HT1080 (cell line): Measurements from ENCODE around the gene POU1F1. TPM values are rescaled to one million over a fixed set of nuclear protein-coding genes. Genes with fewer than 3 reads are reported as not detected.
A peak's percentile ranks its signal among the peaks of the same experiment; 100 is the strongest.
"Not testable (repeated sequence)": the region's sequence is repeated elsewhere in the genome, so short reads cannot be mapped to it uniquely, and the experiment has no call there.

ENCODE experiments used
- DNase-seq: peaks from one replicate; pipeline ENCODE4 v3.0.0-alpha.2; 2015; ENCODE audit warnings: low read depth
- polyA plus RNA-seq, 2 experiments: library from polyadenylated mRNA; depleted of rRNA; stranded (reverse); fragments of >200 nt; gene quantifications; 2 replicates each; pipeline ENCODE4 v1.2.3, GENCODE V29; 2015
- total RNA-seq: library from RNA; depleted of rRNA; stranded (reverse); fragments of >200 nt; shearing (Covaris generic); gene quantifications from 2 replicates; pipeline ENCODE4 v1.2.3, GENCODE V29; 2014; rRNA removed

The POU1F1 gene
- not detected in 2 replicates for total RNA-seq
- not detected in 2 replicates for polyA plus RNA-seq (2015; cell fraction: cytosol; rRNA removed)
- polyA plus RNA-seq (2015; cell fraction: nucleus; rRNA removed): not detected in 2 replicates

- DNase-seq: no peak
These were observed at the start of gene POU1F1 for GRCh38 chr3:87276484-87276883. Gene POU1F1 (minus strand): TSS chr3:87276584. CDS start chr3:87276462, 122 bp downstream.

- DNase-seq: no peak
These were observed 48.2 kb upstream of the POU1F1 start for GRCh38 chr3:87324609-87325008.

DNA sequence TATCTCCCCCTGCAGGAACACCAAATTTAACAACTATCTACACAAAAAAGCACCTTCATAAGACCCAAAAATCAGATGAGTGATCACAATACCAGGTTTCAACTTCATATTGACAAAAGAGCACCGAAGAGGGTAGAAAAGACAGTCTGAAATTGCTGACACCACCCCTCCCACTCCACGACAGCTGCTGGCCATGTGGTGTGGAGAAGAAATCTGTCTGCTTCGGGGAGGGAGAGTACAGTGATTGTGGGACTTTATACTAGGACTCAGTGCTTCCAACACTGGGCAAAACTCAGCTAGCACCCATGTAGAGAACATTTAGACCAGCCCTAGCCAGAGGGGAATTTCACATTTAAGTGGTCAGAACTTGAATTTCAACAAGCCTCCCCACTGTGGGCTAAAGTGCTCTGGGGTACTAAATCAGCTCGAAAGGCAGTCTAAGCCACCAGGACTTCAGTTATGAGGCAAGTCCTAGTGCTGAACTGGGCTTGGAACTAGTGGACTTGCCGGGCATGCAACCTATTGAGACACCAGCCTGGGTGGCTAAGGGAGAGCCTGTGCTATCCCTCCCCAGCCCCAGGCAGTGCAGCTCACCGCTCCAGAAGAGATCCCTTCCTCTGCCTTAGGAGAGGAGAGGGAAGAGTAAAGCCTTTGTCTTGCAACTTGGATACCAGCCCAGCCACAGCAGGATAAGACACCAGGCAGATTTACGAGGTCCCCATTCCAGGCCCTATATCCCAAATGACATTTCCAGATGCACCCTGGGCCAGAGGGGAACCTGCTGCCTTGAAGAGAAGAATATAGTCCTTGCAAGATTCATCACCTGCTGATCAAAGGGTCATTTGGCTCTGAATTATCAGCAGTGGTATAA is 44.6 kb upstream of the POU1F1 start:
- DNase-seq: peak; percentile 42

DNA sequence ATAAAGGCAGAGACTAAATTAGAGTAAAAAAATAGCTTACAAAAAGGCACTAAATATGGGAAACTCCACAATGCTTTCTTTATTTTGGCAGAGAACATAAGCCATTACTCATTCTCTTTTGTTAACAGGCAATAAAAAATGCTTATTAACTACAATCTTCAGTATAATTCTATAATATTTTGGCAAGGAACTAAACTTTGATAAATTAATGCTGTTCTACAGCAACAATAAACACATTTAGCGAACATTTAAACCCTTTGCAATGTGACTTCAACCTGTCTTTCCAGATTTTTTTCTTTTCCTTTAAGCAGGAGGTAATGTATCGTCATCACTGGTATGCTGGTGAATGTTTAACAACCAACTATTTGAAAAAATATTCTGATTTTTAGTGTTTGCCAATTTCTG is 42.2 kb upstream of the POU1F1 start:
- no peak for DNase-seq

GRCh38 chr3:87317779-87318178 is 41.4 kb upstream of the POU1F1 start:
- DNase-seq: no peak

GRCh38 chr3:87313641-87314040 is 37.3 kb upstream of the POU1F1 start:
- peak; percentile 13 for DNase-seq

GRCh38 chr3:87311309-87311708 is 34.9 kb upstream of the POU1F1 start:
- DNase-seq: peak; percentile 66

GRCh38 chr3:87309601-87310000 is 33.2 kb upstream of the POU1F1 start:
- DNase-seq: peak; percentile 53

GRCh38 chr3:87307805-87308204 is 31.4 kb upstream of the POU1F1 start:
- DNase-seq: no peak

DNA sequence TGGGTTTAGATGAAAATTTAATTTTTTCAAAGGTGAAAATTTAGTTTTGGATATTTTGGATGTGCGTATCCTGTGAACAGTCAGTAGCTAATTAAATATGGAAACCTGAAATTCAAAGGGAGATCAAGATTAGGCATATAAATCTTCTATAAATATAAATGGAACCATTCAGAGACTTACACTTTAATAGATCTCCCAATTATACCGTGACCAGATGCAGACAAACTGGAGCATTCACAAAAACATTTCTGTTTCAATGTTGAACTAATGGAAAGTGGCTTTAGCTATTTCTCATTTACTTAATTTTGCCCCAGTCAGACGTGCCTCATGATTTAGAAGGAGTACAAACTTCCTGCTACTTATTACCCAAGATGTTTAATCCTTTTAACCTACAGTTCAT is 29.1 kb upstream of the POU1F1 start:
- DNase-seq: no peak

DNA sequence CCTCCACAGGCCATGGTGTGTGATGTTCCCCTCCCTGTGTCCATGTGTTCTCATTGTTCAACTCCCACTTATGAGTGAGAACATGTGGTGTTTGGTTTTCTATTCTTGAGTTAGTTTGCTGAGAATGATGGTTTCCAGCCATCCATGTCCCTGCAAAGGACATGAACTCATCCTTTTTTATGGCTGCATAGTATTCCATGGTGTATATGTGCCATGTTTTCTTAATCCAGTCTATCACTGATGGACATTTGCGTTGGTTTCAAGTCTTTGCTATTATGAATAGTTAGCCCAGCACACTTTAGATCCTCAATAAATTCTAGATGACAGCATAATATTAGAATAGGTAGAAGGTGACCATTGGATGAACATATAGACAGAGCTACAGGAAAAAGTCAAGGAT is 28.6 kb upstream of the POU1F1 start:
- not testable (repeated sequence) for DNase-seq

GRCh38 chr3:87298111-87298718 is 21.8 kb upstream of the POU1F1 start:
- DNase-seq: peak; percentile 44

DNA sequence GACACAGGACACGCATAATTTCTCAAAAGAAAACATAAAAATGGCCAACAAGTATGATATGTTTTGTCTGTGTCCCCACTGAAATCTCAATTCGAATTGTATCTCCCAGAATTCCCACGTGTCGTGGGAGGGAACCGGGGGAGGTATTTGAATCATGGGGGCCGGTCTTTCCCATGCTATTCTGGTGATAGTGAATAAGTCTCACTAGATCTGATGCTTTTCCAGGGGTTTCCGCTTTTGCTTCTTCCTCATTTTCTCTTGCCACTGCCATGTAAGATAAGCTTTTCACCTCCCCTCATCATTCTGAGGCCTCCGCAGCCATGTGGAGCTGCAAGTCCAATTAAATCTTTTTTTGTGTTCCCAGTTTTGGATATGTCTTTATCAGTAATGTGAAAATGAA is 12.1 kb upstream of the POU1F1 start:
- DNase-seq: no peak

DNA sequence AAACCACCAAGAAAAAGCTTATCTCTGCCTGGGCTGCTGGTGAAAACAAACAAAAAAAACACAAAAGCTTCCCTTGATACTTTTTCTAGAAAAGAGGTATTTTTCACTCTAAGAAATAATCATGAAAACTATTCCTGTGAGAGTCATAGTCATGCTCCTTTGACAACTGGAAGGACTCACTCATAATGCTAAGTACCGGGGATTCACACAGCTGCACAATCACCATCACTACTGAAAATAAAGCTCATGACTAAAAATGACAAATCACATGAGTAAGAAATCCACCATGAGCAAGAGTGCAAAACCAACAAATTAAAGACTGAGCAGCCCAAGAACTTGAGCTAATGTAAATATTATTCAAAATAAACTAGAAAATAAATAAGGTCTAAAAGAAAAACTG is 10.6 kb upstream of the POU1F1 start:
- peak; percentile 66 for DNase-seq

- no peak for DNase-seq
These were observed 3.6 kb downstream of the POU1F1 start for GRCh38 chr3:87272718-87273341.

GRCh38 chr3:87270908-87271700 is 5.3 kb downstream of the POU1F1 start:
- DNase-seq: peak; percentile 52

DNA sequence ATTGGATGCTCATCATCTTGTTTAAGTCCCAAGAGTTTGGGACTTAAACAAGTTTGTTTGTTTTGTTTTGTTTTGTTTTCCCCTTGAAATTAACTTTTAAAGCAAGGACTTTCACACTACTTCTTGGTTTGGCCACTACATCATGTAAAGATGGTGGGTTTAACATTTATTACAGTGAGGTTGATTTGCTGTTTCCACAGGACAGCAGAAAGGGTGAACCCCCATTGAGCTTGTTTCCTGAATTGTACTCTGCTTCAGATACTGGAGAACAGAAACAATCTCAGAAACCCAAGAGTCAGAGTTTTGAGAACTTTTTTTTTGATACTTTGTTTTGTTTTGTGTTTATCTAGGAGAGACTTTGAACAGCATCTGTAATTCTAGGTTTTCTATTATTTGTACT is 6.7 kb downstream of the POU1F1 start:
- no peak for DNase-seq

- DNase-seq: no peak
These were observed 7.7 kb downstream of the POU1F1 start for GRCh38 chr3:87268646-87269211.

GRCh38 chr3:87267953-87268645 is 8.3 kb downstream of the POU1F1 start:
- DNase-seq: no peak

DNA sequence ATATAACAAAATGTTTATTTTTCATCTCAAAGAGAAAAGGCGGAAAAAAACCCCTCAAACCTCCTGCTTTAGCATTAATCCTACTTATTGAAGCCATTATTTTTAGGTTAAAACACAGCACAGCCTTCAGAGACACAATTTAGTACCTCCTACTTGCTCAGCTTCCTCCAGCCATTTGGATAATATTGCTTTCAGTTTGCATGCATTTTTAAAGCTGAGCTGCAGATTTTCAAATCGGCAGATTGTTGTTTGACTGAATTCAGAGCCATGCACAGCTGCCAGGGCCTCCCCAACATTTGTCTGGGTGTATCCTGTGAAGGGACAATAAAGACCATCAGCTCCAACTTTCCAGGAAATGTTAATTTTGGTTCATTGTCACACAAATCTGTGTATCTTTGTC is 14.5 kb downstream of the POU1F1 start:
- no peak for DNase-seq
